Measurements from ENCODE around the gene HOXD9.

Gene HOXD9

GRCh38 chr2:176140513-176141317 is 18.2 kb downstream of the HOXD9 start:
- peak; percentile 56 for DNase-seq

DNA sequence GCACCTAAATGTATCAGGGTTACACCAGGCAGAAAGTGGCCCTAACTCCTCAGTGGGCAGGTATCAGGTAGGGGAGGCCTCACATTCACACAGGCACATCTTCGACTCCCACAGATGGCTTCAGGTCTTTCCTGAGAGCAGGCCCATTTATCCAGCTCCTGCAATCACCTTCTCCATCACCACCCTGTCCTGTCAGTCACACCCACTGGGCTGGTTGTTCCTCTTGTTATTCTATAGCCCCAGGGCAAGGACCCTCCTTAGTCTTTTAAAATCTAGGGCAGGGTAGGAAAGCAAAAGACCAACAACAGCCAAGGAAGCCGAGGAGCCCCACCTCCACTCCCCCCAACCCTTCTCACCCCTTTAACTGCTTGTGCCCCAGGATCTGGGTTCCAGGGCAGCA is 19.8 kb downstream of the HOXD9 start:
- no peak for DNase-seq

DNA sequence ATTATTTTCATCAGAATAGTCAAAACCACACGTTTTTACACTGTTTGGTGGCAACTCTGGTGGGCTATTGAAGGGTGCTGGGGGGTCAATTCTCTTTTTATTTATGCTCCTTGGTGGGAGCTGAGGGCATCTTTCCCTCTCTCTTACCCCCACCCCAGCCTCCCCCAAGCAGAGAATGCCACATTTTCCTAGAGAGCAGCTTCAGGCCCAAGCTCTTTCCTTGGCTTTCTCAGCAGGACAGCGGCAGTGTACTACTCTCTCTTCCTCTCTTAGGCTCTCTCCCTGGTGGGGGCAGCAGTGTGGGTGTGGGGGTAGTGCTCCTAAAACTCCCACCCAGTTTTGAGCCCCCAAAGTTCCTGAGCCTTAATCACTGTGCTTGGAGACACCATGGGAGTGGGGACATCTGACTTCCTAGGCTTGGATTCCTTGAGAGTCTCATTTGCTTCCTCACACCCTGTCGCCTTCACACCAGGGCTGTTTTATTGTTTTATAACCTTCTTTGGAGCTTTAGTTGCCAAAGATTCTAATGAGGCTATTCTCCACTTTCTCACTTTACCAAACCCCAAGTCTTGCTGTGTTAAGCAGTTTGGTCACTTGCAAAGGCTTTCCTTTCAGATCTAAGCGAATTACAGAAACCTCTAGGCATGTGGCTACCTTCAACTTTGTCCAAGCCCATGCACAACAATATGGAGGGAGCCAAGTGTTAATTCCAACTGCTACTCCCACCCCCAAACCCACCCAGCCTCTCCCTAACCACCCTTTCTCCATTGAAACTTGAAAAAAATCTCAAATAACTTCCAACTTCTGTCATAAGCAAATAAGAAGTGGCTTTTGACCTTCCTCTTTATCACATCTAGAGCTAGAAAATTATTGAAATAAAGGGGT is 22.8 kb downstream of the HOXD9 start:
- no peak for DNase-seq

DNA sequence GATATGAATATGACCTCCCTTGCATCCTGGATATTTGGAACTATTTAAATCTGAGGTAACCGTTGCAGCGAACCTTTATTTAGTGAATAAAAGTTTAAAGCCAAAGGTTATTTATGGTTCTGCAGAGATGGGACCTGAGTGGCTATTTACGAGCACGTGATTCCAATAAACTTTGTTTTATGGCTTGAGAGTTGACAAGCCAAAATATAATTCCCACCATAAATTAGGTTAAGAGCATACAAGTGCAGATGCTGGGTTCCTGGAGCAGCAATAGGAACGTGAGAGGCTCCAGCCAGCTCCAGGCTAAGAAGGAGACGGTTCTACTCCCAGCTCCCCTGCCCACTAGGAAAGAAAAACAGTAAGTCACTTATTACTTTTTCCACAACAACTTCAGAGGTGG is 23.6 kb downstream of the HOXD9 start:
- no peak for DNase-seq

GRCh38 chr2:176146645-176147044 is 24.1 kb downstream of the HOXD9 start:
- no peak for DNase-seq

GRCh38 chr2:176147210-176147799 is 24.8 kb downstream of the HOXD9 start:
- DNase-seq, result no peak

- DNase-seq, result no peak
These were observed 25.4 kb downstream of the HOXD9 start for GRCh38 chr2:176147800-176148496.

DNA sequence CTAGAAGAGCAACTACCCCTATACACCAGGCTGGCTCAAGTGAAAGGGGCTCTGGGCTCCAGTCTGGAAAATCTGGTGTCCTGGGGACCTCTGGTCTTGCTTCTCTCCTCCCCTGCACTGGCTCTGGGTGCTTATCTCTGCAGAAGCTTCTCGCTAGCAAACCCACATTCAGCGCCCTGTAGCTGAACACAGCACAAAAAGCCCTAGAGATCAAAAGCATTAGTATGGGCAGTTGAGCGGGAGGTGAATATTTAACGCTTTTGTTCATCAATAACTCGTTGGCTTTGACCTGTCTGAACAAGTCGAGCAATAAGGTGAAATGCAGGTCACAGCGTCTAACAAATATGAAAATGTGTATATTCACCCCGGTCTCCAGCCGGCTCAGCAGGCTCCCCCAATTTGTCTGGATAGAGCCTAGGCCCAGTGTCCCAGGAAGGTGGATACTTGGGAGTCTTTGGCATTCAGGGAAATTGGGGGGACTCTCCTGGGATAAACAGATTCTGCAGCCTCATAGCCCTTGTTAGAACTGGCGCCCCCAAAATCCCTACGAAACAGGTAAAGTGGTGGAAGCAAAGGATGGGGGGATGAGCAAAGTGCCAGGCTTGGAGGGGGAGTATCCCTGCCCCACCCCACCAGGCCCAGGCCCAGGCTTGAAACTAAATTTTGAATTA is 26.4 kb downstream of the HOXD9 start:
- DNase-seq, result no peak

DNA sequence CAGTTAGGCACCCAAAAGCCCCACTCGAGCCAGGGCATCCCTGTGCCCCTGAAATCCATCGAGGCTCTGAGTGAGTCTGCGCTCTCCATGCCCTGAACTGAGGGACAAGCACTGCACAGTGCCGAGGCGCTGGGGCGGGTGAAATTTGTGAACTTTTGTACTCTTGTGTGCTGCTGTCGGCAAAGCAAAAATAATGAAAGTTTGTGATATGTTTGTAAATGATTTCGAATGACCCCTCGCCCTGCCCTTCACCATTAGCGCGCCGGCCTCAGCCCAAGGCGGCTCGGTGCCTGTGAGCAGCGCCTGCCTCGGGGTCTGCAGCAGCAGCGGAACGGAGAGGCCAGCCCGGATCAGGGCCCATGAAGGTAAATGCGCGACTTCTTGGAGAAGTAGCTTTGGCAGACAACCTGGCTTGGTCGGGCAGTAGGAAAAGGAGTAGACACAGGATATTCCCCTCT is 27.0 kb downstream of the HOXD9 start:
- DNase-seq, result no peak

DNA sequence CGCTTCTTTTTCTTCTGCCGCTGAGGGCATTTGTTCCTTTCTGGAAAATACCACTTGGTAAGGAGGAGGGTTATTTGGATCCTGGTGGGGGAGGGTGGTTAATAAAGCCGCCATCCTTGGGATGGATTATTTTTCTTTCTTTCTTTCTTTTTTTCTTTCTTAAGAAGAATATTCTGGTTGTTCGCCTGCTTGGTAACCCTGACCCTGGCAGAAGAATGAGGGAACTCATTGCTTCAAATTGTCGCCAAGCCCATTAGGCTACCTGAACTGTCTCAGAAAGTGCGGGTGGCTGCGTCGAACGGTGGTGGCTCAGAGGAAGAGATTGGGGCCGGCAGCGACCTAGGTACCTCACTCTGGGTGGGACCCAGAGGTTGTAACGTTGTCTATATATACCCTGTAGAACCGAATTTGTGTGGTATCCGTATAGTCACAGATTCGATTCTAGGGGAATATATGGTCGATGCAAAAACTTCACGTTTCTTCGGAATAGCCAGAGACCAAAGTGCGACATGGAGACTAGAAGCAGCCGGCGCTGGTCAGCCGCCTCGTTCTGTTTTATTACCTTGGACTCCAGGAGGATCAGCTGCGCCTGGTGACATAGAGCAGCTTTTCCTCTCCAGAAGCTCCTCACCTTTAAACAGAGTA is 27.5 kb downstream of the HOXD9 start:
- no peak for DNase-seq

DNA sequence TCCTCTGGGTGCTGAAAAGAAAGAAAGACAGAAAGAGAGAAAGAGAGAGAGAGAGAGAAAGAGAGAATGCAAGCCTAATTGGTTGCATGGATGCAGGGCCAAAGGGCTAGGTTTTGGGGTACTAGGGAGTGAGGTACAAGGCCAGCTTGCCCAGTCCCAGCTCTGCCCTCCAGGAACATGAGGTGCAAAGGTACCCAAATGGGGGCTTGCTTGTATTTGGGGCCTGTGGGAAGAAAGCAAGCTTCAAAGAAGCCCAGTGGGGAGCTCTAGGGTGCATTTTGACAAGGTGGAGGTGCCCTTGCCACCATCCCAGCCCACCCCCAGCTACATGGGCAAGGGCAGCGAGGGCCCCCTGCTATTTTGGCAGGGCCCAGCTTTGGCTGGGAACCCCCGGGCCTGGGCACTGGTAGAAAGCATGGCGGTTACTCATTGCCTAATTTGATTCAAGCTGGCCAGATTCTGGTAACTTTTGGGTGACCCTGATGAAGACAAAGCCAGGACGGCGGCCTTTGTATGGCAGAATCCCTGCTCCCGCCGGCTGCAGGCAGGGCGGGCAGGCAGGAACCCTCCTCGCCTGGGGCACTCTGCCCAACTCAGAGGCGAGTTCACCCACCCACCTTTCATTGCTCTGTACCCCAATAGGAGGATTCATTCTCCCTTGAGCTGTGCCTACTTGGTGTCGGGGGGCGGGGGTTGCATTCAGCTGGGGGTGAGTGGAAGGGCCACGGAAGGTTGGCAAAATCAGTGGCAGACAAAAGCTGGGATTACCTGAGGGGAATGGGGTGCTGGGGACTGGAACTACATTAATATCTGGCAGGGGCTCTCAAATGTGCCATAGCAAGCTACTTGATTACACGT is 28.3 kb downstream of the HOXD9 start:
- DNase-seq, result no peak

DNA sequence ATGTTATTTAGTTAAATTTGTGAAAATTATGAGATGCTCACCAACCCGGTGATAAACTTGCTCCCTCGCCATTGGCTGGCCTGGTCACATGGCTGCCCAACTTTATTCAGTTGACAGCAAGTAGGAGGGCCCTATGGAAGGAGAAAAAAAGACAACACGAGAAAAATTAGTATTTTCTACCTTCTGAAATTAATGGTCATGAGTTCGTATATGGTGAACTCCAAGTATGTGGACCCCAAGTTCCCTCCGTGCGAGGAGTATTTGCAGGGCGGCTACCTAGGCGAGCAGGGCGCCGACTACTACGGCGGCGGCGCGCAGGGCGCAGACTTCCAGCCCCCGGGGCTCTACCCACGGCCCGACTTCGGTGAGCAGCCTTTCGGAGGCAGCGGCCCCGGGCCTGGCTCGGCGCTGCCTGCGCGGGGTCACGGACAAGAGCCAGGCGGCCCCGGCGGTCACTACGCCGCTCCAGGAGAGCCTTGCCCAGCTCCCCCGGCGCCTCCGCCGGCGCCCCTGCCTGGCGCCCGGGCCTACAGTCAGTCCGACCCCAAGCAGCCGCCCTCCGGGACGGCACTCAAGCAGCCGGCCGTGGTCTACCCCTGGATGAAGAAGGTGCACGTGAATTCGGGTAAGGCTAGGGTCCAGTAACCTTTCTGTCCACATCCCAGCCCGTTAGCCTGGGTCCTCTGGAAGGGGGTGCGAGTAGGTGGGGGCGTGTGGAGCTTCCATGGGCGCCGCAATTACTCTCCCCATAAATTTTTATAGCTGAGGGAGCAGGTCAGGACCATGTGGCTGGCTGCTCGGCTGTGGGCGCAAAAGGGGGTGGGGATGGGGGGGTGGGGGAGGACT is 29.1 kb downstream of the HOXD9 start, which contains the start of gene HOXD4:
Gene HOXD4, plus strand, starts transcription at position 109 of the 846 bp plus-strand sequence. Its CDS starts 84 bp downstream, at position 193.
- DNase-seq, result no peak

GRCh38 chr2:176152350-176153181 is 30.0 kb downstream of the HOXD9 start:
- no peak for DNase-seq

DNA sequence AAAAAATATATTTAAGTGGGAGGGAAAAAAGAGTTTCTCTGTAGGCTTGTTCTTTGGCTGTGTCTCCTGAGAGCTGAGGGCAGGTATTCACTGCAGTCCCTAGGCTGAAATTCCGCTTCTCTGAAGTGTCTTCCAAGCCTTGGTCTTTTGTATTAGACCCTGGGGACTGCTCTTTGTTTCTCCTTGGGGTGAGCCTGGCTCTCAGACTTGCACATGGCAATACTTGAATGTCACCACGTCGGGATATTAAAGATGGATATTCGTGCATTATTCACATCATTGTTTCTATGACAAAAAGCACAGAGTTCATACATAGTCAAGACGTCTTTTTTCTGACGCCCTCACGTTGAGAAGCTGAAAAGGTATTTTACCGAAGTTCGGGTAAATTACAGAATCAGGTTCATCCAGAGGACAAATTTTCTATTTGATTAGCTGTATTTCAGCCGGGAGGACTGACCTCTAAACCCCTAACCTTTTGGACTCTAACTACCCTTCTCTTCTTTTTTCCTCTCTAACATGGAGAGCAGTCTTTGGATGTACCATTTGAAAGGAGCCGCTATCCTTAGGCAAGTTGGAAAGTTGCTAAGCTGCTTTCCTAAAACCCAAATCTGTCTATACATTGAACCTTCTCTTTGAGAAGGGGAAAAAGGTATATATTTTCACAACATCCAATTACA is 32.2 kb downstream of the HOXD9 start:
- no peak for DNase-seq

- no peak for DNase-seq
These were observed 33.0 kb downstream of the HOXD9 start for GRCh38 chr2:176155356-176156044.

DNA sequence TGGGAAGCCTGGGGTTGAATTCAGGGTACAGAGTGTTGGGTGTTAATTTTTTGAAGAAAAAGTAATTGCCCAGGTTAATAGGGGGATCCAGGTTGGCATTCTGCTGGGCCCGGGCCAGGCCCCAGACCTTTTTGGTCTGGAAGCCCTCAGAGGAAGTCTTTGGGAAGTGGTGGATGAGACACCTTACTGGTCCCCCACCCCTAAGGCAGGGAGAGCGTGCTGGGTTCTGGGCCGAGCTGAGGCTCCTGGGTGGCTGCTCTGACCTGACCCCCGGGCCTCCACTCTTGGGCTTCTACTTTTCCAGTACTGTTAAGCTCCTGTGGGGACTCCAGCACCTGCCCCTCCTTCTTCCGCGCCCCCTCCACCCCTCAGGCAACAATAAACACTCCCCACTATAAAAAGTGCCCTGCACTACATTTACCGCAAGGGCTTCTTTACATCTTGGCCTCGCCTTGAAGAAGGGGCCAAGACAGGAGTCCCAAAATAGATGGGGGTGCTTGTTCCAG is 33.8 kb downstream of the HOXD9 start:
- DNase-seq, result no peak

- no peak for DNase-seq
These were observed 34.4 kb downstream of the HOXD9 start, which contains the start of gene HOXD3 for GRCh38 chr2:176156807-176157498. Gene HOXD3, plus strand, starts transcription at chr2:176157307. Its CDS starts 11,808 bp downstream, at chr2:176169115.

Measured in activated CD4-positive, CD25-positive, alpha-beta regulatory T cell treated with anti-CD3 and anti-CD28 coated beads, Interleukin-2, amount 50 U/mL, for 72 hours (primary cell).